Parathyroid adenoma (tissue), 2 donors: ENCODE data around the gene PEX6.
A peak's percentile ranks its signal among the peaks of the same experiment; 100 is the strongest.

ENCODE experiments used
- H2AFZ ChIP-seq: fragments of 300-600 bp; sonication (generic); one replicate; pipeline ENCODE4 v1.7.0; 2017; ENCODE audit warnings: antibody characterized with exemption, mild to moderate bottlenecking
- H3K27ac ChIP-seq: fragments of 300-600 bp; sonication (generic); one replicate; pipeline ENCODE4 v1.7.0; 2017
- H3K27me3 ChIP-seq: fragments of 300-600 bp; sonication (generic); one replicate; pipeline ENCODE4 v1.7.0; 2017; ENCODE audit warnings: low read length; ENCODE audit not compliant: control insufficient read depth, insufficient read depth
- H3K36me3 ChIP-seq: fragments of 300-600 bp; sonication (generic); one replicate; pipeline ENCODE4 v1.7.0; 2017; ENCODE audit warnings: low read length; ENCODE audit not compliant: control insufficient read depth, insufficient read depth
- H3K4me1 ChIP-seq: fragments of 300-600 bp; sonication (generic); one replicate; pipeline ENCODE4 v1.7.0; 2017; ENCODE audit warnings: control low read depth
- H3K4me2 ChIP-seq: fragments of 300-600 bp; sonication (generic); one replicate; pipeline ENCODE4 v1.7.0; 2017; ENCODE audit warnings: low read length
- H3K4me3 ChIP-seq: fragments of 300-600 bp; sonication (generic); one replicate; pipeline ENCODE4 v1.7.0; 2017; ENCODE audit warnings: low read depth, low read length
- H3K79me2 ChIP-seq: fragments of 300-600 bp; sonication (generic); one replicate; pipeline ENCODE4 v1.7.0; 2017; ENCODE audit warnings: control low read depth
- H3K9ac ChIP-seq: fragments of 300-600 bp; sonication (generic); one replicate; pipeline ENCODE4 v1.7.0; 2017; ENCODE audit warnings: mild to moderate bottlenecking
- H3K9me3 ChIP-seq: fragments of 300-600 bp; sonication (generic); one replicate; pipeline ENCODE4 v1.7.0; 2017; ENCODE audit warnings: low read length; ENCODE audit not compliant: control insufficient read depth
- TF ChIP-seq, protein P1 (sequence below): fragments of 300-600 bp; sonication (generic); IDR thresholded peaks from one replicate; pipeline ENCODE4 v1.7.0; 2017; ENCODE audit warnings: antibody characterized with exemption, mild to moderate bottlenecking
- donor health status: primary hyperparathyroidism.

PEX6 gene

GRCh38 chr6:43012364-43012763, 33.4 kb upstream of the PEX6 start:
- Histone ChIP-seq H2AFZ (no peak overlapping the region), H3K4me3 (peak overlapping the region; percentile 79), H3K27ac (no peak overlapping the region), H3K9ac (no peak overlapping the region), H3K4me2 (no peak overlapping the region), H3K27me3 (no peaks in the 10 kb centered on the region), H3K79me2 (peaks cover 31% of the 10 kb centered on the region), H3K4me1 (peaks cover 18% of the 10 kb centered on the region), H3K9me3 (no peaks in the 10 kb centered on the region), H3K36me3 (no peaks in the 10 kb centered on the region)
- TF ChIP-seq, protein P1, sequence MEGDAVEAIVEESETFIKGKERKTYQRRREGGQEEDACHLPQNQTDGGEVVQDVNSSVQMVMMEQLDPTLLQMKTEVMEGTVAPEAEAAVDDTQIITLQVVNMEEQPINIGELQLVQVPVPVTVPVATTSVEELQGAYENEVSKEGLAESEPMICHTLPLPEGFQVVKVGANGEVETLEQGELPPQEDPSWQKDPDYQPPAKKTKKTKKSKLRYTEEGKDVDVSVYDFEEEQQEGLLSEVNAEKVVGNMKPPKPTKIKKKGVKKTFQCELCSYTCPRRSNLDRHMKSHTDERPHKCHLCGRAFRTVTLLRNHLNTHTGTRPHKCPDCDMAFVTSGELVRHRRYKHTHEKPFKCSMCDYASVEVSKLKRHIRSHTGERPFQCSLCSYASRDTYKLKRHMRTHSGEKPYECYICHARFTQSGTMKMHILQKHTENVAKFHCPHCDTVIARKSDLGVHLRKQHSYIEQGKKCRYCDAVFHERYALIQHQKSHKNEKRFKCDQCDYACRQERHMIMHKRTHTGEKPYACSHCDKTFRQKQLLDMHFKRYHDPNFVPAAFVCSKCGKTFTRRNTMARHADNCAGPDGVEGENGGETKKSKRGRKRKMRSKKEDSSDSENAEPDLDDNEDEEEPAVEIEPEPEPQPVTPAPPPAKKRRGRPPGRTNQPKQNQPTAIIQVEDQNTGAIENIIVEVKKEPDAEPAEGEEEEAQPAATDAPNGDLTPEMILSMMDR = no peak

DNA sequence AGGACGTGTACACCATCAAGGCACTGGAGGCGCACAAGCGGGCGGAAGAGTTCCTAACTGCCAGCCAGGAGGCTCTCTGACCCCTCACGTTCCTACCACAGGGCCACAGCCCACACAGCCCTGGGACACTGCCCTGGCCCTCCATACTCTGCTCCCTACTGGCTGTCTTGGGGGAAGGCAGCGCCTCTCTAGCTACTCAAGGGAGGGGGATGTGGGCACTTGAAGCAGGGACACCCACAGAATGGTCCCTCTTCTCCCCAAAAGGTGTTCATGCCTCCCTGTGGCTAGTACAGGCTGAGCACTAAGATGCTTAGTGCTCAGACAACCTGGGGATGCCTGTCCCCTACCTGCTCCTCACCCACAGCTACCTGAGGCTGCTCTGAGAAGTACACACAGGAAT, 32.2 kb upstream of the PEX6 start:
- H3K4me1 ChIP-seq = peaks cover 10% of the 10 kb centered on the region
- no peak overlapping the region for H3K27ac ChIP-seq
- no peak overlapping the region for H2AFZ ChIP-seq
- no peaks in the 10 kb centered on the region for H3K36me3 ChIP-seq
- H3K4me3 ChIP-seq = no peak overlapping the region
- H3K4me2 ChIP-seq = no peak overlapping the region
- H3K27me3 ChIP-seq = no peaks in the 10 kb centered on the region
- H3K79me2 ChIP-seq = peaks cover 22% of the 10 kb centered on the region
- no peaks in the 10 kb centered on the region for H3K9me3 ChIP-seq
- TF ChIP-seq, protein P1 = no peak
- no peak overlapping the region for H3K9ac ChIP-seq

- no peaks in the 10 kb centered on the region for H3K27me3 ChIP-seq
- no peak overlapping the region for H3K4me3 ChIP-seq
- no peak overlapping the region for H3K4me2 ChIP-seq
- no peak overlapping the region for H3K9ac ChIP-seq
- H3K4me1 ChIP-seq = no peaks in the 10 kb centered on the region
- H3K79me2 ChIP-seq = peaks cover 1% of the 10 kb centered on the region
- H3K36me3 ChIP-seq = no peaks in the 10 kb centered on the region
- H3K9me3 ChIP-seq = no peaks in the 10 kb centered on the region
- no peak overlapping the region for H3K27ac ChIP-seq
- no peak overlapping the region for H2AFZ ChIP-seq
- TF ChIP-seq, protein P1 = peak; percentile 53
Measured at GRCh38 chr6:43009124-43009523, 30.1 kb upstream of the PEX6 start.

DNA sequence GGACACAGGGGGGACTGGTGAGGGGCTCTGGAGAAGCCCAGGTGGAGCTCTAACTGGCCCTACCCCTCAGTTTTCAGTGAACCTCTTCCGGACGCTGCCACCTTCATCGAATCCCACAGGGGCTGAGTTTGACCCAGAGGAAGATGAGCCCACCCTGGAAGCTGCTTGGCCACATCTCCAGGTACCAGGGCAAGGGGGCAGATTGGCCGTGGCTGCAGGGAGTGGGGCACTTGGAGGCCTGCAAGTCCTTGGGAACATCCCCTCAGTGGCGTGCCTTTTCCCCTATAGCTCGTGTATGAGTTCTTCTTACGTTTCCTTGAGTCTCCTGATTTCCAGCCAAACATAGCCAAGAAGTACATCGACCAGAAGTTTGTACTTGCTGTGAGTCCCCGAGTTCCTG, 28.1 kb upstream of the PEX6 start:
- H3K4me1 ChIP-seq = no peaks in the 10 kb centered on the region
- H2AFZ ChIP-seq = no peak overlapping the region
- no peak overlapping the region for H3K27ac ChIP-seq
- no peaks in the 10 kb centered on the region for H3K36me3 ChIP-seq
- TF ChIP-seq, protein P1 = no peak
- H3K27me3 ChIP-seq = no peaks in the 10 kb centered on the region
- H3K4me3 ChIP-seq = no peak overlapping the region
- H3K4me2 ChIP-seq = no peak overlapping the region
- no peaks in the 10 kb centered on the region for H3K79me2 ChIP-seq
- H3K9ac ChIP-seq = no peak overlapping the region
- H3K9me3 ChIP-seq = no peaks in the 10 kb centered on the region

DNA sequence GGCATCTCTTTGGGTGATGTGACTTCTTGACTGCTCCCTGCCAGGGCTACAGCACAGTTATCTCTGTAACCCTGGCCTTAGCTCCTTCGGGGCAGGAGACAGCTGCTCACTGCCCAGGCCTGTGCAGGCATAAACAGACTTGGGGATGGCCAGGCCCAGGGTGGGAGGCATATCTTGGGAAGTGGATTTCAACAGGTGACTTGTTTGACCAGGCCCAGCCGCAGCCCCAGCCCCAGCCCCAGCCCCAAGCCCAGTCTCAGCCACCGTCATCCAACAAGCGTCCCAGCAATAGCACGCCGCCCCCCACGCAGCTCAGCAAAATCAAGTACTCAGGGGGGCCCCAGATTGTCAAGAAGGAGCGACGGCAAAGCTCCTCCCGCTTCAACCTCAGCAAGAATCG, 27.3 kb upstream of the PEX6 start:
- Histone ChIP-seq H2AFZ (no peak overlapping the region), H3K36me3 (no peaks in the 10 kb centered on the region), H3K4me1 (no peaks in the 10 kb centered on the region), H3K4me3 (no peak overlapping the region), H3K27ac (no peak overlapping the region), H3K79me2 (peaks cover 2% of the 10 kb centered on the region), H3K27me3 (no peaks in the 10 kb centered on the region), H3K9me3 (no peaks in the 10 kb centered on the region), H3K9ac (no peak overlapping the region), H3K4me2 (no peak overlapping the region)
- TF ChIP-seq, protein P1 = no peak
